PC-9 (cell line): ENCODE results near the gene SPATA31D1.

Experiments
- CTCF ChIP-seq: fragments of 200-600 bp; sonication (generic); conservative IDR thresholded peaks from 2 replicates; pipeline ENCODE4 v1.6.1; 2017; ENCODE audit warnings: mixed run types, antibody characterized with exemption, mild to moderate bottlenecking, moderate library complexity
- EZH2 ChIP-seq: fragments of 200-600 bp; sonication (generic); IDR thresholded peaks from 2 replicates; pipeline ENCODE4 v1.8.0; 2017; ENCODE audit warnings: antibody characterized with exemption, low read depth

GRCh38 chr9:82036086-82036485, 47.5 kb downstream of the SPATA31D1 start:
- TF ChIP-seq CTCF: no peak
- no peak for TF ChIP-seq EZH2
